PC-3 (cell line): ENCODE data around the gene NUB1.

Experiments
- EZH2 ChIP-seq: fragments of 300-600 bp; sonication (generic); IDR thresholded peaks from one replicate; pipeline ENCODE4 v1.6.1; 2017; ENCODE audit warnings: antibody characterized with exemption, mild to moderate bottlenecking, low read length; ENCODE audit not compliant: unreplicated experiment
- TF ChIP-seq, protein P1 (sequence below): fragments of 300-600 bp; sonication (generic); conservative IDR thresholded peaks from 2 replicates; pipeline ENCODE4 v1.5.1; 2017; ENCODE audit warnings: antibody characterized with exemption, low read depth, mild to moderate bottlenecking, low read length

- TF ChIP-seq, protein P1, sequence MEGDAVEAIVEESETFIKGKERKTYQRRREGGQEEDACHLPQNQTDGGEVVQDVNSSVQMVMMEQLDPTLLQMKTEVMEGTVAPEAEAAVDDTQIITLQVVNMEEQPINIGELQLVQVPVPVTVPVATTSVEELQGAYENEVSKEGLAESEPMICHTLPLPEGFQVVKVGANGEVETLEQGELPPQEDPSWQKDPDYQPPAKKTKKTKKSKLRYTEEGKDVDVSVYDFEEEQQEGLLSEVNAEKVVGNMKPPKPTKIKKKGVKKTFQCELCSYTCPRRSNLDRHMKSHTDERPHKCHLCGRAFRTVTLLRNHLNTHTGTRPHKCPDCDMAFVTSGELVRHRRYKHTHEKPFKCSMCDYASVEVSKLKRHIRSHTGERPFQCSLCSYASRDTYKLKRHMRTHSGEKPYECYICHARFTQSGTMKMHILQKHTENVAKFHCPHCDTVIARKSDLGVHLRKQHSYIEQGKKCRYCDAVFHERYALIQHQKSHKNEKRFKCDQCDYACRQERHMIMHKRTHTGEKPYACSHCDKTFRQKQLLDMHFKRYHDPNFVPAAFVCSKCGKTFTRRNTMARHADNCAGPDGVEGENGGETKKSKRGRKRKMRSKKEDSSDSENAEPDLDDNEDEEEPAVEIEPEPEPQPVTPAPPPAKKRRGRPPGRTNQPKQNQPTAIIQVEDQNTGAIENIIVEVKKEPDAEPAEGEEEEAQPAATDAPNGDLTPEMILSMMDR, result no peak
- TF ChIP-seq EZH2, result no peak
These were observed 46.3 kb downstream of the NUB1 start for GRCh38 chr7:151388007-151388297.
